NCI-H1048 (cell line): ENCODE data around the gene MCU.

Experiments
- DNase-seq: peaks from one replicate; lab custom pipeline; 2025; lab: John Stamatoyannopoulos, UW

The MCU gene

GRCh38 chr10:72846238-72846637 lies 154.3 kb downstream of the MCU start:
- DNase-seq: no peak

DNA sequence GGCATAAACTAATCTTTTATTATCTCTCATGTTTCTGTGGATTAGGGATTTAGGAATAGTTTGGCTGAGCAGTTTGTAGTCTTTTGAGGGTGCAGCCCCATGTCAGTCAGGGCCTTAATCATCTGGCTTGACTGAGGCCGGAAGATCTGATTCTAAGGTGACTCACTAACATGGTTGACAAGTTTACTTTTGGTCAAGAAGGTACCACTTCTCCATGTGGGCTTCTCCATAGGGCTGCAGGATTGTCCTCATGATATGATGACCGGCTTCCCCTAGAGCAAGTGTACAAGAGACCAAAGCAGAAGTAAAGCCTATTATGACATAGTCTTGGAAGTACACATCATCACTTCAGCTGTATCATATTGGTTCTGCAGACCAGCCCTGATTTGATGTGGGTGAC lies 155.7 kb downstream of the MCU start:
- no peak for DNase-seq

GRCh38 chr10:72850861-72851260 lies 158.9 kb downstream of the MCU start:
- DNase-seq: no peak

- DNase-seq: no peak
Observed at GRCh38 chr10:72851509-72851908, 159.6 kb downstream of the MCU start.

DNA sequence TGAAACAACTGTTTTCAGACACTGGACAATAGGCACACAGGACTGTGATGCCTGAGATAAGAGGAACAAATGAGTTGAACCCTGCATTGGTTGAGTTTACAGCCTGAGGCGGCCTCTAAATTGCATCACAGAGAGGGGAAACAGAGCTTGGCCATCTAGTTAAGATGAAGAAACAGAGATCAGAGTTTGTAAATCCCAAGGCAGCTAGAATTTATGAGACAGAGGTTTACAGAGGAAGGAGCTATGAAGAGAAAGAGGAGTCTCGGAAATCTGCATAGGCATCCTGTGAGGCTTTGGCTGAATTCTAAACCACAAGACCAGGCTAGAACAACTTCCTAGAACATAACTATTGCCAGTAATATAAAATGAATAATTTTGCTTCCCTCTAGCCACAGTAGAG lies 160.6 kb downstream of the MCU start:
- DNase-seq: no peak

DNA sequence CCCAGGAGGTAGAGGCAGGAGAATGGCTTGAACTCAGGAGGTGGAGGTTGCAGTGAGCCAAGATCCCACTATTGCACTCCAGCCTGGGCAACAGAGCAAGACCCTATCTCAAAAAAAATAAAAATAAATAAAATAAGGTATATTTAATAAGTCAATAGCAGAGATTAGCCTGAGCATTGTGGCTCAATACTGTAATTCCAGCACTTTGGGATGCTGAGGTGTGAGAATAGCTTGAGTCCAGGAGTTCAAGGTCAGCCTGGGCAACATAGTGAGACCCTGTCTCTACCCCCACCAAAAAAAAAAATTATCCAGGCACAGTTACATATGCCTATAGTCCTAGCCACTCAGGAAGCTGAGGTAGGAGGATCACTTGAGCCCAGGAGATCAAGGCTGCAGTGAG lies 163.2 kb downstream of the MCU start:
- DNase-seq: no peak

- DNase-seq: no peak
Observed at GRCh38 chr10:72855790-72856189, 163.8 kb downstream of the MCU start.

- DNase-seq: no peak
Observed at GRCh38 chr10:72858067-72858466, 166.1 kb downstream of the MCU start.

DNA sequence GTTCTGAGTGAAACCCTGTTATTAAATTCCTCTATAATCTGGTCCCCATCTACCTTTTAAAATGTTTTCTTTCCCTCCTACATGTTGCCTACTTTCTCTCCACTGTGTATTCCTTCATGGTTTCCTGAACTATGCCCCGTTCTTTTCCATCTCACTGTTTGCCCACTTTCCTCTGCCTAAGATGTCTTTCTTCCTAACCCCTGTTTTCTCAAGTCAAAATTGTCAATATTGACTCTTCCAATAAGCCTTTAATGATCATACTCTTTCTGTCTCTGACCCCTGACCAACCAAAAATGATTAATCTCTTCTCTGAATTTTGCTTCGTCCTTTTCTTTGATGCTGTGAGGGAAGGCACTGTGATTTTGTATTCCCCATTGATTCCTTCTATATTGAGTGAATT lies 171.0 kb downstream of the MCU start:
- DNase-seq: no peak

GRCh38 chr10:72875250-72876055 lies 183.5 kb downstream of the MCU start:
- no peak for DNase-seq

DNA sequence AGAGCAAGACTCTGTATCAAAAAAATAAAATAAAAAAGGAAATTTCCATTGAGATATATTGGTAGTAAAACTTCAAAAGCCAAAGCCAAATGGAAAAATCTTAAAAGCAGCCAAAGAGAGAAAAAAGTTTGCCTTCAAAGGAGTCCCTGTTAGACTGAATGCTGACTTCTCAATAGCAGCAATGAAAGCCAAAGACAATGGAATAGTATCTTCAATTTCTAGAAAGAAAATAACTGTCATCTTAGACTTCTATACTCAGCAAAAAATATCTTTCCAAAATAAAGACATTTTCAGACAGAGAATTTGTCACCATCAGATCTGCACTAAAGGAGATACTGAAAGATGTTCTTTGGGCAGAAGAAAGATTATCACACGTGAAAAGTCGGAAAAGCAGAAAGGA lies 187.3 kb downstream of the MCU start:
- DNase-seq: no peak

- DNase-seq: no peak
Observed at GRCh38 chr10:72881291-72881690, 189.3 kb downstream of the MCU start.

DNA sequence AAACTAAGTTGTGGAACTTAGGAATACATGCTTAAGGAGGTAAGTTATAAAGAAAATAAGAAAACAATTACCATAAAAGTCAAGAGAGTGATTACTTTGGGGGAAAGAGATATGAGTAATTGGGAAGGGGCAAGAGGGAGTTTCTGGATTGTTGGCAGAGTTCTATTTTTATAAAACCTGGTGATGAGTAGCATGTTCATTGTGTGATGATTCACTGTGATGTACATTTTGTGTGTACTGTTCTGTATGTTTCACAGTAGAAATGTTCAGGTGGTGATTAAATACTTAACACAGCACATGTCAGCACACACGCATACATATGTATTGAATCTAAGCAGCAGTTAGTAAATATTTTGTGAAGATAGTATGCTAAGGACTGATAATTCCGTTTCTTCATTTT lies 191.9 kb downstream of the MCU start:
- no peak for DNase-seq

DNA sequence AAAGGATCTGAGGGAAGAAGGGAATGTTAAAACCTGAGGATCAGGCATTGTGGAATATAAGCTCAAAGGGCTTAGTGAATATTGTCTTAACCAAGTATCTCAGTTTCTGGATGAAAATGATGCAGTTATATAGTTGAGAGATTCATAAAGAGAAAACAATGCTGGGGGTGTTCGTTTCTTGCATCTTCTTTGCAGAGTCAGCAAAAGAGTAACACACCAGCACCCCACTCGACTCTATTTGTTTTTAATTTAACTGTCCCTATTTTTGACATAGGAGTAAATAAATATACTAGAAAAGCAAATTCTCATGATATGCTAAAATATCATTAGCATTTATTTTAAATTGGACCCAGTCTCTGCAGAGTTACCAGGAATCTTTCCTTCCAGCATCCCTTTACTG lies 194.0 kb downstream of the MCU start:
- DNase-seq: no peak

DNA sequence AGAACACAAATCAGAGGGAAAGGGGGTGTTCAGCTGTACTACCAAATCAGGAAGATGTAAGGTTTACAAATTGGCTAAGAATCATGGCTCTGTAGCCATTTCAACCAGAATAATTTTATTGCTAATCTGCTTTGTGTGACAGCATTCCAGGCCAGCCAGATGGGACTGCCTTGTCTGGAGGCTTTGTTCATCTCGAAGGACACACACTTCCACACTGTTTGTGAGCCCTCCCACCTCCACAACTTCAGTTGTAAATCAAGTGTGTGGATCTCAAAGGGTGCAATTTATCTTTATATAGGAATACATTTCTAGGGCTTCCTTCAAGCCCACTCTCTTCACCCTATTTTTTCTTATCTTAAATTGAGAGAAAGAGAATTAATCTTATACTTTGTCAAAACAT lies 194.7 kb downstream of the MCU start:
- no peak for DNase-seq

GRCh38 chr10:72887043-72887442 lies 195.1 kb downstream of the MCU start:
- DNase-seq: no peak

DNA sequence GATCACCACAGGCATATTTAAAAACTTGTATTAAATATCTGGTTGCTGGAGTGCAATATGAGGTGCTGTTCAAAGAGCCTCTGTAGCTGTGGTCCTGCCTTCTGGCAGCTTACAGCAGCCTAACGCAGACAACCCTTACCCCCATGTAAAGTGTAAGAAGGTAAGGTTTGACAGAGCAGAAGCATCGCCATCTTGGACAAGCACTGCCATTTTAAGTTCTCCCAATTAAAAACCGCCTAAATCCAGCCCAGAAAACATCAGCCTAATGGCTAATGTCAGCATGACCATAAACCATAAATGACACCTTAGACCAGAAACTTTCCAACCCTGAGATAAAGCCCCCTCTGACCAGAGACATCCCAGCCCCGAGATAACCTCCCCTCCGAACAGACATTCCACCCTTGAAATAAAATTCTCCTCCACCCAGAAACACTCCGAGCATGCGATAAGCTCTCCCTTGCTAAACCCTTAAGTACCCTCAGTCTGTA lies 196.3 kb downstream of the MCU start:
- DNase-seq: no peak

GRCh38 chr10:72889391-72889831 lies 197.5 kb downstream of the MCU start:
- DNase-seq: peak; percentile 9

GRCh38 chr10:72890086-72890485 lies 198.1 kb downstream of the MCU start:
- DNase-seq: no peak

DNA sequence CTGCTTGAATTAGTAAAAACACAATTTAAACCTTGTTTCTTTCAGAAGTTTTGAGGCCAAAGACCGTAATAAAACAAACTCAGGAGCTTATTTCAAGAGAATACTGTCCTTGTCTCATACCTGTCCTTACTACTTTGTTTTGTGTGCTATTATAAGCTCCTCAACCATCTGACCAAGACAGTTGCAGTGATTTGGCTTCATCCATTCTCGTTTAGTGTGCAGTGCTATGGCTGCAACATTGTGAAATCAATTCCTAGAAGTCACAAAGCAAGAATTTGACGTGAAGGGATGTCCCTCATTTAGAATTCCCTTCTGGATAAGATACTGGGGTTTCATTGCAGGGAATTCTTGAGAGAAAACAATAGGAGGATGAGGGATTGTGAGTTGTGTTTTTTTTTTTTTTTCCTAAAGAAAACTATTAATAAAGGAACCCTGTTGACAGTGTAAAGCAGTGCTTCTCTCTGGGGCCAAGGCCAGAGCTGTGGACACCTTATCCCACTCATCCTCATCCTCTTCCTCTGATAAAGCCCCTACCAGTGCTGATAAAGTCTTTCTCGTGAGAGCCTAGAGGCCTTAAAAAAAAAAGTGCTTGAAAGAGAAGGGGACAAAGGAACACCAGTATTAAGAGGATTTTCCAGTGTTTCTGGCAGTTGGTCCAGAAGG lies 201.3 kb downstream of the MCU start, which contains the start of gene OIT3:
TSS of gene OIT3 (plus strand) at position 604 of the 663 bp plus-strand sequence. CDS start 60 bp downstream, outside the sequence.
- DNase-seq: no peak

DNA sequence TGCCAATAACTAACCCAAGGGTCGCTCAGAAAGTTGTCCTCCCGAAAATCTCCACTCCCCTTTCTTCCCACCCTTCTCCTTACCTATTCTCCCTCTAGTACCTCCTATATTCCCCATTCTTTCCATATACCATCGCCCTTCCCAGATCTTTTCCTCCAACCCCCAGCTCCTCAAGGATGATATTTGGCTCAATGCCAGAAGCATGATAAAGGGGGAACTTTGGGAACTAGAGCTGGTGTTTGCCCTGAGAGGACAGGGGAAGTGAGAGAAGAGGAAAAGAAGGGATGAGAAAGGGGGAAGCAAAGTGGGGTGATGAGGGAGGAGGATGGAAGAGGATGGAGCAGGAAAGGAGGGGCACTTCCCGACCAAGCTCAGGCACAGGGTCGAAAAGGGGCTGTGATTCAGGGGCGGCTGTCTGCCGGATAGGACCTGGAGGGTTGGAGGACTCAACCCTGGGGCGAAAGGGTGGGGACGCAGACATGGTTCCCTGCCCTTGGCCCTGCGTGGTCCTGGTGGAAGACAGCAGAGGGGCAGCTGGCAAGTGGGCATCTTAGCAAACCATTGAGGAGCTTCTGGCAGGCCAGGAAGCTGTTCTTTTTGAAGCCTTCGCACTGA lies 203.4 kb downstream of the MCU start:
- no peak for DNase-seq

DNA sequence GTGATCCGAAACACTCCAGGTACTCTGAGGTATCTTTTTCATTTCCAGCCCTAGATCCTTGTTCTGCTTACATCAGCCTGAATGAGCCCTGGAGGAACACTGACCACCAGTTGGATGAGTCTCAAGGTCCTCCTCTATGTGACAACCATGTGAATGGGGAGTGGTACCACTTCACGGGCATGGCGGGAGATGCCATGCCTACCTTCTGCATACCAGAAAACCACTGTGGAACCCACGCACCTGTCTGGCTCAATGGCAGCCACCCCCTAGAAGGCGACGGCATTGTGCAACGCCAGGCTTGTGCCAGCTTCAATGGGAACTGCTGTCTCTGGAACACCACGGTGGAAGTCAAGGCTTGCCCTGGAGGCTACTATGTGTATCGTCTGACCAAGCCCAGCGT lies 206.7 kb downstream of the MCU start:
- no peak for DNase-seq

DNA sequence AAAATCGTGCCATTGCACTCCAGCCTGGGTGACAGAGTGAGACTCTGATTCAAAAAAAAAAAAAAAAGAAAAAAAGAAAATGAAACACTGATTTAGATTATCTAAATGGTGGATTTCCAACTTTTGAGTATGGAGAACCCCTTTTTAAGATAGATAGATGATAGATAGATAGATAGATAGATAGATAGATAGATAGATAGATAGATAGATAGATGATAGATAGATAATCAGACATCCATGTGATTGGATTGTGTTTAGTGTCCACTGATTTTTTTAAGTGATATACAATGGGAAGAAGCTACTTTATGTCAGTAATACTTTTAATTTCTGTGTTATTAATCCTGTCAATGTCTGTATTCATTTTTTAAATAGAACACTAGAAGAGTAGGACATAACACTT lies 207.6 kb downstream of the MCU start:
- DNase-seq: no peak
